ENCODE measurements around the gene TUFT1.

The TUFT1 gene

DNA sequence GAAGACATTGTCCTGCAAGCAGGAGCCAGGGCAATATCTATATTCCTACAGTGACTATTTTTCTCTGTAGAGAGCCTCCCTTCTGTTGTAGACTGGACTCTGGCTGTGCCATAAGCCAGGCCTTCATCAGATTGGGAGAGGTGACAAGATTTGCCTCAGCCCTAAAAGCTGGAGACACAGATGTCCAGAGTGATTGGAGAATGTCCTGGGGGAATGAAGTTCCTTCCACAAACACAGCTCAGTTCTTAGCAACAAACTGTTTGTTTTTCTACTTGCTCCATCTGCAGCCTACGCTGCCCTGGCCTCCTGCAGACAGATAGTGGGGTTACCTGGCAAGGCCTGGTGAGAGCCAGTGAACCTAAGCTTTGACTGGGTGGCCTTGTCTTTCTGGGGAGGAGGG is 41.8 kb downstream of the TUFT1 start:
- TF ChIP-seq, protein P1, sequence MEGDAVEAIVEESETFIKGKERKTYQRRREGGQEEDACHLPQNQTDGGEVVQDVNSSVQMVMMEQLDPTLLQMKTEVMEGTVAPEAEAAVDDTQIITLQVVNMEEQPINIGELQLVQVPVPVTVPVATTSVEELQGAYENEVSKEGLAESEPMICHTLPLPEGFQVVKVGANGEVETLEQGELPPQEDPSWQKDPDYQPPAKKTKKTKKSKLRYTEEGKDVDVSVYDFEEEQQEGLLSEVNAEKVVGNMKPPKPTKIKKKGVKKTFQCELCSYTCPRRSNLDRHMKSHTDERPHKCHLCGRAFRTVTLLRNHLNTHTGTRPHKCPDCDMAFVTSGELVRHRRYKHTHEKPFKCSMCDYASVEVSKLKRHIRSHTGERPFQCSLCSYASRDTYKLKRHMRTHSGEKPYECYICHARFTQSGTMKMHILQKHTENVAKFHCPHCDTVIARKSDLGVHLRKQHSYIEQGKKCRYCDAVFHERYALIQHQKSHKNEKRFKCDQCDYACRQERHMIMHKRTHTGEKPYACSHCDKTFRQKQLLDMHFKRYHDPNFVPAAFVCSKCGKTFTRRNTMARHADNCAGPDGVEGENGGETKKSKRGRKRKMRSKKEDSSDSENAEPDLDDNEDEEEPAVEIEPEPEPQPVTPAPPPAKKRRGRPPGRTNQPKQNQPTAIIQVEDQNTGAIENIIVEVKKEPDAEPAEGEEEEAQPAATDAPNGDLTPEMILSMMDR (IDR thresholded peaks at IDR 0.05; ENCODE audit: low read depth, low read length, missing control alignments): no peak
- H3K4me3 ChIP-seq (ENCODE audit: low read depth, low read length): no peak overlapping the region
- DNase-seq (ENCODE audit: low read depth): no peak

DNA sequence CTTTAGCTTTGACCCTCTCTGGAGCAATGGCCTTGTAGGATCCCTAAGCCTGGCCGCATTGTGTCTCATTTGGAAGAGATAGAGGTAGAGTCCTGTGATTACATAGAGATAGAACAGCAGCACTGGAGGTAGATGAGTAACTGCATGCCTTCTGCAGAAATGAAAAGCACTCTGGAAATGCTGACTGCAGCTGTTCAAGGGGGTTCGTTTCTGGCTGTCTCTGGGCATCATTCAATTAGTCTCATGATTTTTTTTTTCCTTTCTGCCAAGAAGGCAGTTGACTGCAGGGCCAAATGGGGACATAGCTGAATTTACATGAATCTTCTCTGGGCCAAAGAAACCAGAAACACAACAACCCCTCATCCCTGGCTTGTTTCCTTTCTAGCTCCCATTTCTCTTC is 43.7 kb downstream of the TUFT1 start:
- TF ChIP-seq, protein P1 (IDR thresholded peaks at IDR 0.05; ENCODE audit: low read depth, low read length, missing control alignments): no peak
- DNase-seq (ENCODE audit: low read depth): no peak

DNA sequence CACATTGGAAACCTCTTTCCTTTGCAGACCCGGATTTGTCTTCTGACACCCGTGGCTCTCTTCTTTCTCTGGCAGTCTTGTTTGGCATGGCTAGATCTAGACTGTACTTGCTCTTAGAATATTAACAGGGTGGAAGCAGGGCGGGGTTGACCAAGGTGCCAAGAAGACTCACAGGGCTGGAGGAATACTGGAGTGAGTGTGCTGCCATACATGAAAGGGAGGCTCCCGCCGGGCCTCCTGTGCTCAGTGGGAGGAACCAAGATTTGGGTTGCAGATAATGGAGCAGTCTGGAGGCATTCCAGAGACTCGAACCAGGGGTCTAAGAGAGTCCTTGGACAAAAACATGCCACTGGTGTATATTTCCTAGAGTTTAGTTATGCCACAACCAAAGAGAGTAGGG is 44.2 kb downstream of the TUFT1 start:
- H3K4me3 ChIP-seq (ENCODE audit: low read depth, low read length): no peak overlapping the region
- TF ChIP-seq, protein P1 (IDR thresholded peaks at IDR 0.05; ENCODE audit: low read depth, low read length, missing control alignments): no peak
- DNase-seq (ENCODE audit: low read depth): no peak

More for the DNA sequence above, 43.7 kb downstream of the TUFT1 start:
- no peak overlapping the region for H3K4me3 ChIP-seq (ENCODE audit: low read depth, low read length)

DNA sequence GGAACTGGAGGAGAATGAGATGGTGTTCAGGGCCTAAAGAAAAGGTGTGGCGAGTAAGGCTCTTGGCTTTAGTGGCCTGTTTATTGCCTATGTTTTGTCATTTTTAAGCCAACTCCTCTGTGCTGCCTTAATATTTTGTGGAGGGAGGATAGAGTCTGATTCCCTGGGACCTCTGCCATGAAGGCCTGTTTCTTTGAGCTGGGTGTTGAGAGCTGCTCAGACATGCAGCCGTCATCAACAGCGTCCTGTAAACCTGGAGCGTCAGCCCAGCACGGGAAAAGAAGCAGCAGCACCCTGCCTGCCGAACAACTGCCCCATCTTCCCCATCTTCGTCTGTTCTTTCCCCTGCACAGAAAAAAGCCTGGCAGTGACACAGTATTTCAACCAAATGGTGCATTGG is 44.7 kb downstream of the TUFT1 start:
- no peak for DNase-seq (ENCODE audit: low read depth)

DNA sequence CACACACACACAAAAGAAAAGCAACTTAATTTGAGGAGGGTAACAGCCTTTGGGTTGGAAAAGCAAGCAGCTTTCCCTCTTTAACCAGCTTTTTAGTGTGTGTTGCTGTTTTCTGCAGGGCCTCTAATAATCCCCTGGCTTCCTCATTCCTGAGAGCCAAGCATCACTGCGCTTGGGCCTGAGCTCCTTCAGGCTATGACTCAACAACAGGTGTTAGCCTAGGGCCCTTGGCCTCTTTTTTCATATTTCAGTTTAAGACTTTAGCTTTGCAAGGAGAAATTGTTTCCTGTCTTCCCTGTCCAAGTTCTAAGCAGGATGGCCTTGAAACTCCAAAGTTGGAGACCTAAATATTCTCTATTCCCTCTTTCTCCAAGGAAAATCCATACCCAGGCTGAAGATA is 45.5 kb downstream of the TUFT1 start:
- no peak for DNase-seq (ENCODE audit: low read depth)
- TF ChIP-seq, protein P1 (IDR thresholded peaks at IDR 0.05; ENCODE audit: low read depth, low read length, missing control alignments): no peak

More for the DNA sequence above, 44.7 kb downstream of the TUFT1 start:
- no peak overlapping the region for H3K4me3 ChIP-seq (ENCODE audit: low read depth, low read length)
- TF ChIP-seq, protein P1 (IDR thresholded peaks at IDR 0.05; ENCODE audit: low read depth, low read length, missing control alignments): no peak

DNA sequence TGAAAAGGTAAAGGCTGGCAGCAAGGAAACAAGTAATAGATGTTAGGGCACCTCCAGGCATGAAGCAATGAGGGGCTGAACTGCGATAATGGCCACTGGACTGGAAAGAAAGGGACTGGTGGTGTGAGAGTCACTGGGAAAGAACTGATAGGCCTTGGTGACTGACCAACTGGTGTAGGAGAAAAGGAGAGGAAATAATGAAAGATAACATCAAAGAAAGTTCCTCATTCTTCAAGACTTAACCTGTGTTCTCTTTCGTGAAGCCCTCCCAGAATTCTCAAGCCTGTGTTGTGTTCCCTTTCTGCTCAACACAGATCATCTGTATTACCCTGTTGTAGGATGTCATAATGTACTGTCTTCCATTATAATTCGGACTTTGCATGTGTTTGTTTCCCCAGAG is 50.9 kb downstream of the TUFT1 start:
- no peak overlapping the region for H3K4me3 ChIP-seq (ENCODE audit: low read depth, low read length)
- no peak for DNase-seq (ENCODE audit: low read depth)
- TF ChIP-seq, protein P1 (IDR thresholded peaks at IDR 0.05; ENCODE audit: low read depth, low read length, missing control alignments): no peak

More for the DNA sequence above, 45.5 kb downstream of the TUFT1 start:
- H3K4me3 ChIP-seq (ENCODE audit: low read depth, low read length): no peak overlapping the region

DNA sequence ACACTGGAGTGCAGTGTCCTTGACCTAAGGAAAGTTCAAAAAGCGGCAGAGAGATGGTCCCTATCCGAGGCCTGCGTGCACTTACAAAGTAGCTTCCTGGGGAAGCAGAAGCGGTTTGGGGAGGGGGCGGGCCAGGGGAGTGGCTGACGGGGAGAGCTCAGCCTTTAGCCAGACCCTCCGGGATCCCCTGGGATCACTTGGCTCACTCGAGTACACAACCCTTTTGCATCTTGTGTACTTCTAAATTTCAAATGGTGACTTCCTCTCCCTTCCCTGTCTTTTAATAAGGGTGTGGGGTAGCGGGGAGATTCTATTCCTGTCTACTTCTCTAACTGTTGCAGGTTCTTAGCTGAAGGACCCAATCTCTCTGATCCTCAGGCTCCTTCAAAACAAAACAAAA is 53.6 kb downstream of the TUFT1 start:
- no peak overlapping the region for H3K4me3 ChIP-seq (ENCODE audit: low read depth, low read length)
- no peak for DNase-seq (ENCODE audit: low read depth)
- TF ChIP-seq, protein P1 (IDR thresholded peaks at IDR 0.05; ENCODE audit: low read depth, low read length, missing control alignments): no peak

All from GM12864 (cell line).